T-helper 2 cell (primary cell): ENCODE data around the gene KSR1.
"Not testable (repeated sequence)": the region's sequence is repeated elsewhere in the genome, so short reads cannot be mapped to it uniquely, and the experiment has no call there.

Experiments used
- DNase-seq, 5 experiments: peaks; one replicate each; pipeline versions ENCODE4 v3.0.0 to v3.0.0-alpha.2; 2012 to 2022

KSR1 gene

GRCh38 chr17:27455236-27455913 is 873 bp upstream of the KSR1 start:
- no peak for DNase-seq

GRCh38 chr17:27456681-27457359 is 572 bp downstream of the KSR1 start:
- DNase-seq, result peak in 1 of 5 experiments; percentile 25

DNA sequence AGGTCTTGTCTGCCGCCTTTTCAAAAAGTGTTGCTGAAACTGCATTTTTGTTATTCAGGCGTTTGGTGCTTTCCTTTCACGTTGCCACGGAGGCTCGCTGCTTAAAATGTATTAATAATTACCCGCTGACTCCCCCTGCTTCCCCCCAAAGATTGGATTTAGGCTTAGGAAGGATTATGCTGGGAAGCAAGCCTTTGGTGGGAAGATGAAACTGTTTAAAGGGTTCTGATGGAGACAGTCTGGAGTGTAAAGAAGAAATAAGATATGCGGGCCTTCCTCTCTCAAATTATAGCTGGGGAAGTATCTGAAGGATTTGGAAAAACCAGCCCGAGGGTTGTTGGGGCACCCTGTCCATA is 1.1 kb downstream of the KSR1 start:
- DNase-seq, result no peak

- DNase-seq, result no peak
These were observed 1.7 kb downstream of the KSR1 start for GRCh38 chr17:27457731-27458523.

DNA sequence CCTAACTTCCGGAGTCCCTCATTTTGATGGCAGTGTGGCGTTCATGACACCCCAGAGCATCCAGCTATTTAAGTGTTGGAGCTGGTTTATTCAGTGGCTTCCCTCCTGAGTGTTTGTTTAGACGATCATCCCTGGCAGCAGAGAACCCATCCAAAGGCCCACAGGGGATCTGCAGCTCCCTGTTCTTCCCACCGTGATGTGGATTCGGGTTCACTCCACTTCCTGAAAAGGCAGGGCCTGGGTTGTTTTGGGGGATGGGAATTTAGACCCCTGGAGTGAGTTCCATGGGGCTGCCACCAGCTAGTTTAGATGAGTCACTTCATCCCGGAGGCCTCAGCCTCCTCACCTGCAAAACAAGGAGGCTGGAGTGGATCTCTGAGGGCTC is 2.3 kb downstream of the KSR1 start:
- DNase-seq, result no peak

DNA sequence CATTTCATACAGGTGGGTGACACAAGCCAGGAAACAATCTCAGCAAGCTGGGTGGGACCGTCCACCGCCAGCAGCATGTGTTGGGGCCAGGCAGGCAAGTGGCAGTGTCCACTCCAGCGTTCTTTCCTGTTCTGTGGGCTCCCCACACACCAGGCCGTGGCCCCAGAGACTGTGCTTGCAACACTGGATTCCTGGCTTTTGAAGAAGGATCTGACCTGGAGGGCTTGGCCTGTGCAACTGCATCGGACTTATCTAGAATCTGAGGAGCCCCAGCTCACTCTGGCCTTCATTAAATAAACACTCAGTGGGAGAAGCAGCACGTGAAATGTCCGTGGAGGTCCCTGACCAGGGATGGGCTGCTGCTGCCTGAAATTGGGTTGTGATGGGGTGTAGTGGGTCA is 3.2 kb downstream of the KSR1 start:
- no peak for DNase-seq

DNA sequence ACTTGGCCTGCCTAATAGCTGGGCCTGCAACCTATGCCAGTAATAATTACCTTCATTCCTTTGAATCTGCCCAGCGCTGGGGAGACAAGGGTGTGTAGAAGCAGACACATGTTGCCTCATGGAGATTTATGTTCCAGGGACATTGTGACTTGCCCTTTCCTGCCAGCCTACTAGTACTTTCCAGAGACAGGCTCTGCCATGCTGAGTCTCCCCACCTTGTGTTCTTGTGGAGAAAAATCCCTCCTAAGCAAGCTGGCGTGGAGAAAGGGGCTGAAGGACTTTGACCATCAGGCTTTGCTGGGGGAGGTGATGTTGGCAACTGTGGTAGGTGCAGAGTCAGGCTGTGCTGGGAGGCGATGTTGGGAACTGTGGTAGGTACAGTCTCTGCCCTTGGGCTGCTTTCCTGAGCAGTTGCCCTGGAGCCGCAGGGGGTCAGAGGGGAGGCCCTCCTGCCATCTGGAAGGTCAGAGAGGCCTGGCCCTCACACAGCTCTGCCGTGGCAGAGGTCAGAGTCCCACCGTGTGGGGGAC is 4.0 kb downstream of the KSR1 start:
- no peak for DNase-seq

GRCh38 chr17:27461192-27461859 is 5.1 kb downstream of the KSR1 start:
- DNase-seq, result no peak

- DNase-seq, result no peak
These were observed 5.9 kb downstream of the KSR1 start for GRCh38 chr17:27462149-27462548.

DNA sequence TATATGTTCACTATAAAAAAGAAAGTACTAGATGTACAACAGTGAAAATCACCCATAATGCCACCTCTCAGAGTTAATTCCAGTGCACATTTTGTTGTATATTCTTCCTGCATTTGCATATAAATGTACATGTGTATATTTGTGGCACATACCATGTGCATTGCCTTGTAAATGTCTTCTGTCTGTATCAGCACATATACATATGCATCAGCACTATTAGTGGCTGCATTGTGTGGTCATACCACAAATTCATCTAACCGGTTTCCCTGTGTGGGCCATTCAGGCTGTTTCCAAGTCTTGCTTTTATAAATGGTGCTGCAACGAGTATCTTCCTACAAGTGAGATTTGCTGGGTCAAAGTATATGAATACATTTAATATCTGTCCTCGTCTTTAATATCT is 6.5 kb downstream of the KSR1 start:
- no peak for DNase-seq

DNA sequence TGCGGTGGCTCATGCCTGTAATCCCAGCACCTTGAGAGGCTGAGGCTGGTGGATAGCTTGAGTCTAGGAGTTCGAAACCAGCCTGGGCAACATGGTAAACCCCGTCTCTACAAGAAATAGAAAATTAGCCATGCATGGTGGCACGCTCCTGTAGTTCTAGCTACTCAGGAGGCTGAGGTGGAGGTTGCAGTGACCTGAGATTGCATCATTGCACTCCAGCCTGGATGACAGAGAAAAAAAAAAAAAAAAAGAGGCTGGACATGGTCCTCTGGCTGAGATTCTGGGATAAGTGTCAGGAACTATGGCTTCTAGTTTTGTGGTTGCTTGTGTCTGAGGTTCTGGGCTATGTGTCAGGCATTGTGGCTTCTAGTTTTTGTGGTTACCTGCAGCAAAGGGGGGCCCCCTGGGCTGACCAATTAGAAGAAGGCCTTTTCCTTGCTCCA is 7.0 kb downstream of the KSR1 start:
- DNase-seq, result no peak

- DNase-seq, result not testable (repeated sequence)
These were observed 7.8 kb downstream of the KSR1 start for GRCh38 chr17:27464019-27464418.

GRCh38 chr17:27464431-27464830 is 8.2 kb downstream of the KSR1 start:
- DNase-seq, result no peak

- not testable (repeated sequence) for DNase-seq
These were observed 9.6 kb downstream of the KSR1 start for GRCh38 chr17:27465875-27466274.

DNA sequence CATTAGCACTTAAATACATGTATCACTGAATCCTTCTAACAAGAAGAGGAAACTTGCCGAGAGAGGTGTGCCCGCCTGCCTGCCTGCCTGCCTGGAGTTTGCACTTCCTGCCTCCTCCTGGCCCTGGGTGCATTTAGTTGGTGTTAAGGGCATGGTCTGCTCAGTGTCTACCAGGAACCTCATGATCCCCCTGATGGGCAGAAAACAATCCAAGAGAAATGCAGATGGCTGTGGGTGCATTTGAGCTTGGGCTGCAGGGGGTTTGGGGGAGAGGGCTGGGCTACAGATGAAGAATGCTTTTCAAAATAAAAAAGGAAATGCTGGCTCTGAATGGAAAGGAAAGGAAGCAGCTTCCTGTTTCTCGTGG is 10.1 kb downstream of the KSR1 start:
- DNase-seq, result peak in 1 of 5 experiments; percentile 41

- peak in 2 of 5 experiments; percentile 64 to 92 for DNase-seq
These were observed 10.6 kb downstream of the KSR1 start for GRCh38 chr17:27466743-27467375.

DNA sequence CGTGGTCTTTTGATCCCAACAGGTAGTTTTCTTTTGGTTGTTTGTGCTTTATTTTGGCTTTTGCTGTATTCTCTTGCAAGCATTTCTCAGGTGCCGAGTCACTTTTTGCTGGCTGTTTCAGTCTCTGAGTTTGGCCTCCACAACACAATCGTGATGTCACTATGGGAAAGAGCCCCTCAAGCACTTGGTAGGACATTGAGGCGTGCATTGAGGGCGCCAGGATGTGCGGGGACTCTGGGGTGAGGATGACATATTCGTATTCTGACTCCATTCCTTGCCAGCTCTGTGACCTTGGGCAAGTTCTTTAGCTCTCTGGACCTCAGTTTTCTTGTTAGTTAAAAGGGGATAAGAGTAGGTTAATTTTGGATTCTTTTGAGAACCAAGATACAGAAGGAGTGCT is 13.0 kb downstream of the KSR1 start:
- no peak for DNase-seq

DNA sequence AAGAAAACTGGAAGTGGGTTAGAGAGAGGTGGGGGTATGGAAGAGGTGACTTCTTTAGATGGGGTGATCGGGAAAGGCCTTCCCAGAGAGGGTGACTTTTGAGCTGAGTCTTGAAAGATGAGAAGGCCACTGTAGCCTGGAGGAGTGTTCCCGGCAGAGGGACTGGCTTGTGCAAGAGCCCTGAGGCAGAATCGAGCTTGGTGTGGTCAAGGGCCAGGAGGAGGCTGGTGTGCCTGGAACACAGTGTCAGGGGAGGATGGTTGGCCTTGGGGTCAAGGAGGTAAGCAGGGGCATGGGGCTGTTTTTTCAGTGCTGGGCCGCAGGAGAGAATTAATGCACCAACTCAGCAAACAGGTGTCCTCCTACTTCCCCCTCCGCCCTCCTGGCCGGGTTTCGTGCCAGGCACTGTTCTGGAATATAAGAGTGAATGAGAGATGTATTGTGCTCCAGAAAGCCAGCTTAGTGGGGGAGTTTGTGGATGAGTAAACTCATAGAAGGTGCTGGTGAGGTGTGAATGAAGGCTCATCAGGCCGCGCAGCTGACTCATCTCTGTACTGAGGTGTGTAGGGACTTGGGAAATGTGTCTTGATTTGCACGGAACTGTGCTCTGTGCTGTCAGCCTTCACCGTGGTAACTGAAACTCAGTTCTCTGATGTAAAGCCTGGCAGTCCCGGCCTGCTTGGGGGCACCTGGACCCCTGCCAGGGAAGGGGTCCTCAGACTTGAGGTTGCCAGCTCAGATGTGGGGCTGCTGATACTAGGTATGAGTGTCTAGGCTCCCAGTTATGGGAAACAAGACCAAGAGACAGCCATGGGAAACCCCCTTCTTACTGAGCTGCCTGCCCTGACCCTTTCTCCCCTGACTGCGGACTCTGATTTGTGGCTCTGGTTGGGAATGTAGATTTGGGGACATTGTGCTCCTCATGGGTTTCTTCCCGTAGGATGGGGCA is 15.3 kb downstream of the KSR1 start:
- DNase-seq, result peak in 4 of 5 experiments; percentile 11 to 96 (median 60)

- DNase-seq, result no peak
These were observed 17.0 kb downstream of the KSR1 start for GRCh38 chr17:27473190-27473747.

- DNase-seq, result peak in 4 of 5 experiments; percentile 38 to 76 (median 74)
These were observed 17.7 kb downstream of the KSR1 start for GRCh38 chr17:27473748-27474609.
